WERI-Rb-1 (cell line): Measurements from ENCODE around the gene BANF2.
A peak's percentile ranks its signal among the peaks of the same experiment; 100 is the strongest.

Experiments
- DNase-seq: peaks from one replicate; pipeline ENCODE4 v3.0.0-alpha.2; 2020
- H3K27ac ChIP-seq: fragments of 250-450 bp; sonication (Bioruptor Pico); 2 replicates; pipeline ENCODE4 v1.5.1; 2020; ENCODE audit warnings: mild to moderate bottlenecking, moderate library complexity
- H3K27me3 ChIP-seq: fragments of 250-450 bp; sonication (Bioruptor Pico); 2 replicates; pipeline ENCODE4 v1.5.1; 2021; ENCODE audit warnings: mild to moderate bottlenecking, low read depth, moderate library complexity; ENCODE audit not compliant: insufficient read depth, severe bottlenecking
- H3K36me3 ChIP-seq: fragments of 250-450 bp; sonication (Bioruptor Pico); 2 replicates; pipeline ENCODE4 v1.5.1; 2020; ENCODE audit warnings: mild to moderate bottlenecking, moderate library complexity
- H3K4me3 ChIP-seq: 2 replicates; pipeline ENCODE4 v1.5.1; 2011; ENCODE audit warnings: low read depth, mild to moderate bottlenecking, control low read depth, low read length
- H3K9me3 ChIP-seq: fragments of 250-450 bp; sonication (Bioruptor Pico); 2 replicates; pipeline ENCODE4 v1.5.1; 2021; ENCODE audit warnings: mild to moderate bottlenecking, moderate library complexity; ENCODE audit not compliant: severe bottlenecking
- CTCF ChIP-seq: IDR thresholded peaks from 2 replicates; pipeline ENCODE4 v1.5.1; 2011; ENCODE audit warnings: low read depth, mild to moderate bottlenecking, control low read depth, inconsistent platforms, low read length

BANF2 gene

GRCh38 chr20:17653835-17654648, 45.7 kb upstream of the BANF2 start:
- Histone ChIP-seq H3K36me3 (peaks cover 12% of the 10 kb centered on the region), H3K27me3 (no peaks in the 10 kb centered on the region), H3K4me3 (no peak overlapping the region), H3K9me3 (peaks cover 6% of the 10 kb centered on the region), H3K27ac (no peak overlapping the region)
- no peak for DNase-seq
- no peak for TF ChIP-seq CTCF

- Histone ChIP-seq H3K27ac (no peak overlapping the region), H3K27me3 (no peaks in the 10 kb centered on the region), H3K9me3 (peaks cover 6% of the 10 kb centered on the region), H3K4me3 (no peak overlapping the region), H3K36me3 (peaks cover 12% of the 10 kb centered on the region)
- peak; percentile 37 for DNase-seq
- TF ChIP-seq CTCF, result peak; percentile 47
These were observed 45.0 kb upstream of the BANF2 start for GRCh38 chr20:17654649-17655285.

- Histone ChIP-seq H3K9me3 (peaks cover 6% of the 10 kb centered on the region), H3K27ac (no peak overlapping the region), H3K36me3 (peaks cover 16% of the 10 kb centered on the region), H3K27me3 (no peaks in the 10 kb centered on the region), H3K4me3 (no peak overlapping the region)
- TF ChIP-seq CTCF, result no peak
- no peak for DNase-seq
These were observed 44.5 kb upstream of the BANF2 start for GRCh38 chr20:17655286-17655651.

- Histone ChIP-seq H3K9me3 (peaks cover 6% of the 10 kb centered on the region), H3K4me3 (no peak overlapping the region), H3K27ac (no peak overlapping the region), H3K27me3 (no peaks in the 10 kb centered on the region), H3K36me3 (peaks cover 16% of the 10 kb centered on the region)
- DNase-seq, result no peak
- TF ChIP-seq CTCF, result no peak
These were observed 43.8 kb upstream of the BANF2 start for GRCh38 chr20:17655865-17656479.

- peaks cover 16% of the 10 kb centered on the region for H3K36me3 ChIP-seq
- H3K27me3 ChIP-seq, result no peaks in the 10 kb centered on the region
- TF ChIP-seq CTCF, result no peak
- no peak overlapping the region for H3K4me3 ChIP-seq
- peaks cover 6% of the 10 kb centered on the region for H3K9me3 ChIP-seq
- peak; percentile 78 for DNase-seq
- H3K27ac ChIP-seq, result peak overlapping the region; percentile 62
These were observed 42.5 kb upstream of the BANF2 start for GRCh38 chr20:17657079-17657825.
